ENCODE results near the gene ANKRD62.
"Not testable (repeated sequence)": the region's sequence is repeated elsewhere in the genome, so short reads cannot be mapped to it uniquely, and the experiment has no call there.

The ANKRD62 gene

GRCh38 chr18:12066910-12067511, 26.6 kb upstream of the ANKRD62 start:
- DNase-seq: no peak

- no peak for DNase-seq
These were observed 26.0 kb upstream of the ANKRD62 start for GRCh38 chr18:12067671-12068070.

GRCh38 chr18:12068316-12068949, 25.2 kb upstream of the ANKRD62 start:
- DNase-seq: not testable (repeated sequence)

GRCh38 chr18:12068950-12069320, 24.7 kb upstream of the ANKRD62 start:
- no peak for DNase-seq

GRCh38 chr18:12071066-12071465, 22.6 kb upstream of the ANKRD62 start:
- DNase-seq: not testable (repeated sequence)

GRCh38 chr18:12072996-12073395, 20.6 kb upstream of the ANKRD62 start:
- DNase-seq: no peak

GRCh38 chr18:12074736-12075135, 18.9 kb upstream of the ANKRD62 start:
- DNase-seq: no peak

- no peak for DNase-seq
These were observed 17.1 kb upstream of the ANKRD62 start for GRCh38 chr18:12076424-12077140.

- not testable (repeated sequence) for DNase-seq
These were observed 15.6 kb upstream of the ANKRD62 start for GRCh38 chr18:12077994-12078393.

GRCh38 chr18:12079491-12080237, 14.0 kb upstream of the ANKRD62 start:
- DNase-seq: no peak

GRCh38 chr18:12085136-12085535, 8.5 kb upstream of the ANKRD62 start:
- no peak for DNase-seq

GRCh38 chr18:12085786-12086185, 7.9 kb upstream of the ANKRD62 start:
- no peak for DNase-seq

GRCh38 chr18:12086249-12086648, 7.4 kb upstream of the ANKRD62 start:
- no peak for DNase-seq

- DNase-seq: no peak
These were observed 6.8 kb upstream of the ANKRD62 start for GRCh38 chr18:12086677-12087470.

GRCh38 chr18:12087471-12088025, 6.1 kb upstream of the ANKRD62 start:
- no peak for DNase-seq

- no peak for DNase-seq
These were observed 5.5 kb upstream of the ANKRD62 start for GRCh38 chr18:12088096-12088495.

GRCh38 chr18:12088731-12089375, 4.8 kb upstream of the ANKRD62 start:
- DNase-seq: no peak

- no peak for DNase-seq
These were observed 2.0 kb upstream of the ANKRD62 start for GRCh38 chr18:12091538-12092141.

- no peak for DNase-seq
These were observed 1.0 kb upstream of the ANKRD62 start for GRCh38 chr18:12092398-12093229.

GRCh38 chr18:12098374-12098773, 4.7 kb downstream of the ANKRD62 start:
- no peak for DNase-seq

Measured in NCI-H187 (cell line).